HG03280 (cell line): ENCODE measurements around the gene MYO1G.

Source experiments
- ATAC-seq: cut with Tn5 transposase; IDR thresholded peaks from one replicate; pipeline ENCODE4 v1.9.1; 2021; ENCODE audit warnings: mild to moderate bottlenecking, moderate library complexity; ENCODE audit not compliant: unreplicated experiment

Gene MYO1G

DNA sequence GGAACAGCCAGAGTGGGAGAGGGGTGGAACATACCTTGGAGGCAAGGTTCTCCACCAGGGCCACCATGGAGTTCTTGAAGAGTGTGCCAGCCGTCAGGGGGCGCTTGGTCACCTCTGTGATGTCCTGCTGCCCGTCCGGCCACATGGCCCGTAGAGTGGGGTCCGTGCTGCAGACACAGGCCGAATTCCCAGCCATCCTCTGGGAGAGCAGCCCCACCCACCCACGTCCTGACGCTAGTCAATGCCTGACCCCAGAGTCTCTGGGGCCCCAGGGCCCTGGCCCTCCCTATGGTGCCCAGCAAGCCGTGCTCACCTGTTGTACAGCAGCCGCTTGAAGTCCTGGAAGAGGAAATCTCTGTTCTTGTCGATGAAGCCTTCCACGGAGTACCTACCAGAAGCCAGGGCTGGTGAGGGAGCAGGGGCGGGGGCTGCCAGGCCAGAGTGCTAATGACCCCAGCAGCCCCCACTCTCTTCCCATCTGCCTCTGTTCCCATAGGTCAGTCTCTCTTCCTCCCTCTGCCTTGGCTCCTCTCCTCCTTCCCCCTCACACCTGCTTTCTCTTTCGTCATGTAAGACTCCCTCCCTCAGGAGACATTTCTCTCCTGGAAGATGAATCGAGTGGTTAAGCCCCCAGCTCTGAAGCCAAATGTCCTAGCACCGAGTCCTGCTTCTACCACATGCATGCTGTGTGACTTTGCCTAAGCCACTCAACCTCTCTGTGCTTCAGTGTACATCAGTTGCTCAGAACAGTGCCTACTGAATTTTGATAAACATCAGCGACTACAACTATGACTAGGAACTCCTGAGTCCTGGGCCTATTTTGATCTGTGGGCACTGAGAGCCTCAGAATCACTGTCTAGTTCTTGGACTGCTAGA, 11.0 kb downstream of the MYO1G start:
- no peak for ATAC-seq

GRCh38 chr7:44966731-44967538, 11.9 kb downstream of the MYO1G start:
- ATAC-seq = no peak

DNA sequence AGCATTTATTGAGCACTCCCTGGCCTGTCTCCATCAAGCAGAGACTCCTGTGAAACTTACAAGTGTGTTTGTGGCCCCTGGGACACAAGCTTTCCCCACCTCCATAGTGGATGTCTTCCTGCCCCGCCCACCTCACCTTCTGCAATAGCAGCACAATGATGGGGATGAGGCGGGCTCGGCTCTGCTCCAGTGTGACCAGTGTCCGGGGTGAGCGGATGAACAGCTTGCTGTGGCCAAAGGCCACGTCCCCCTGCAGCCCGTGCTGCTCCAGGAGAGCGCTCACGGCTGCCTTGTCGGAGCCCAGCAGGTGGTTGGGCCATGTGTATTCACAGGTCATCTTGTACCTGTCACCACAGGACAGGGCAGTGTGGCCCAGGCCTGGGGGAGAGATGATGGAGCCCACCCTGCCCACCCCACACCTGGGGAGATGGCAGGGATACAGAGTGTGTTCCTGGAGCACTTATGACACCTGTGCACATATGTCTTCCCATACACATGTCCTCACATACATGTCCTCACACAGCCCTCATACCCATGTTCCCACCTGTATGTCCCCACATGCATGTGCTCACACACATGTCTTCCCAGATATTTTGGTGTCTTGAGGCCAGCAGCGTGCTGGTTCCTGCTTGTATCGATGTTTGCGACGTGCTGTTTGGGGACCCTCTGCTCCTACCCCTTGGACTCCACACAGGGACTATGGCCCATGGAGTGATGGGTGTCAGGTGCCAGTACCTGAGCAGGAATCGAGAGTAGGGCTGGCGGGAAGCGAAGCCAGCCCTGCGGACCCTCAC, 12.7 kb downstream of the MYO1G start:
- no peak for ATAC-seq

GRCh38 chr7:44965441-44965903, 13.3 kb downstream of the MYO1G start:
- no peak for ATAC-seq

DNA sequence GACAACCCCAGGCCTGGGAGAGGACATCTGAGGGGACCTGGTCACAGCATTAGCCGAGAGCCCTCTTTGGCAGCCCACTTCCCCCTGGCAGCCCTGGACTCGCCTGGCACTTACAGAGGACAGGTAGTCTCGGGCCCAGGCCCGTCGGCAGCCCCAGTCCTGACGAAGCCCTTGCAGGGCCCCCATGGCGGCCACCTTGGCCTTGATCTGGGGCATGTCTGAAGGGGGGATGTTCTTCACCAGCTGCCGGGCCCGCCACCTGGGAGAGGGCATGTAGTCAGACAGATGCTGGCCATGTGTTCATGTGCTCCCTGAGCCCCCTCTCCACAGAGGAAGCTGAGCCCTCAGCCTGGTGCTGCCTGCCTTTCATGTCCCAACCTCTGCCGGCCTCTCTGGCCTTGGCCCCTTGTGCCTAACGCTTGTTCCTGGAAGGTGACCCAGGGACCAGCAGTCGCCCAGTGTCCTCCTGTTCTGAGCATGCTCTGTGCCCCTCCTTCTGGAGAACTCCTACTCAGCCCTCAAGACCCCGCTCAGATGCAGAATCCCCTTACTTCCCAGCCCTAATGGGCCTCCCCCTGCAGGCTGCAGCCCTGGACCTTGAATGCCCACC, 13.9 kb downstream of the MYO1G start:
- no peak for ATAC-seq

DNA sequence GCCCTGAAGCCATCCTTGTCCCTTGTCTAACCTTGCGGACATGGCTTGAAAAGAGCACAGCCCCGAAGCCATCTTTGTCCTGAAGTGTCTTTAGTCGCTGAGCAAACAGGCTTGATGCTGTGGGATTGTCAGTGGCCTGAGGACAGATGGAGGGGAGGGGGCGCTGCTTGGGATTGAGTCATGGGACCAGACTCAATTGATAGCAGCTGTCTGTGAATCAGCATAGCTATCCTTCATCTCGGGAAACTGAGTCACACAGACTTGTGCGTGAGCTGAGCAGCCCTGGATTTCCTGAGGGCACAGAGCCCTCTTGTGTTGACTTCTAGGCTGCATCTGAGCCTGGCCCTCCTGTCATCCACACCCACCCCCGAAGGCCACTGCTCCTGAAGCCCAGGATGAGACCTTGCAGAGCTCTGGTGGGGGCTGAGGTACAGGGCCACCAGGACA, 14.4 kb downstream of the MYO1G start:
- ATAC-seq = no peak

GRCh38 chr7:44963364-44964290, 15.2 kb downstream of the MYO1G start:
- ATAC-seq = no peak

- no peak for ATAC-seq
These were observed 16.1 kb downstream of the MYO1G start for GRCh38 chr7:44962483-44963251.

GRCh38 chr7:44961844-44962482, 16.9 kb downstream of the MYO1G start:
- ATAC-seq = no peak

DNA sequence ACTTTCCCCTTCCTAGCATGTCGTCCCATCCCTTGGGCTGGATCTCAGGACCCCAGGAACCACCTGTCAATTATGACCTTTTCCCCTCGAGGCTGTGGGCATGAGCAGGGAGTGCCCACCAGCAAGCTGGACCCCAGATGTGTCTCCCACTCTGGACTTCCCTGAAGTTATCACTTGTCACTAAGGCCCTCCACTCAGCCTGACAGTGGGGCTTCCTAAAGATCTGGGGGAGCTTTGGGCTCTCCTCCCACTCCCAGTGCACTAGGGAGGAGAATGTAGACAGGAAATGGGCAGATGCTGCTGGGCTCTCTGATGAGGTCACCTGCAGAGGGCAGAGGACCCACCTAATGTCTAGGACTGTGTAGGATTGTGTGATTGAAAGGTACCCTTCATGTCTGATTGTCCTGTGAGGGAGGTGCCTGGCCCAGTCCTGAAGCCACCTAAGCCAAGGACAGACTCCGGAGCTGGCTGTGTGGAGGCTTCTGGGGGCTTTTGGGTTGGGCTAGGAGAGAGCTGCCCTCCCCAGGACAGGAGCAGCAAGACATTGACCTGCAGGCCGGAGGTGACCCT, 18.7 kb downstream of the MYO1G start:
- no peak for ATAC-seq

DNA sequence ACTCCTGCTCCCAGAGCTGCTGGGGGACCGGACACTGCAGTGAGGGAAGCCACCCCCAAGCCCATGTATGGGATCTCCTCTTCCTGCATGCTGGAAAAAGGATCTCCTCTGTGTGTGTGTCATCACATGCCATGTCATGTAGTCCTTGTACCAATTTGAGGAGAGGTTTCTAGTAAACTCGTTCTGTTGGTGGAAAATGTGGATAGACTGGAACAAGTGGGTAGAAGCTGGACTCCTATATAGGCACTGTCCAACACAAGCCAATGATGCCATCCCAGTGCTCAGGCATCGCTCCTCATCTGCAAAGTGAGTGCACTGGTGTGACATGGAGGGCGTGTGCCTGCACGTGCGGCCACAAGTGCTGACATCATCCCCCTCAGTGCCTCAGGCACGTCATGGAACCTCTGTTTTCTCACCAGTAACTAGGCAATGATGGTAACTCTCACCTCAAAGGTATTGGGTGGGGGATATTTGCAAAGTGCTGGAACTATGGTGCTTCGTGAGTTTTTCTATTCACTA, 19.3 kb downstream of the MYO1G start:
- ATAC-seq = no peak

DNA sequence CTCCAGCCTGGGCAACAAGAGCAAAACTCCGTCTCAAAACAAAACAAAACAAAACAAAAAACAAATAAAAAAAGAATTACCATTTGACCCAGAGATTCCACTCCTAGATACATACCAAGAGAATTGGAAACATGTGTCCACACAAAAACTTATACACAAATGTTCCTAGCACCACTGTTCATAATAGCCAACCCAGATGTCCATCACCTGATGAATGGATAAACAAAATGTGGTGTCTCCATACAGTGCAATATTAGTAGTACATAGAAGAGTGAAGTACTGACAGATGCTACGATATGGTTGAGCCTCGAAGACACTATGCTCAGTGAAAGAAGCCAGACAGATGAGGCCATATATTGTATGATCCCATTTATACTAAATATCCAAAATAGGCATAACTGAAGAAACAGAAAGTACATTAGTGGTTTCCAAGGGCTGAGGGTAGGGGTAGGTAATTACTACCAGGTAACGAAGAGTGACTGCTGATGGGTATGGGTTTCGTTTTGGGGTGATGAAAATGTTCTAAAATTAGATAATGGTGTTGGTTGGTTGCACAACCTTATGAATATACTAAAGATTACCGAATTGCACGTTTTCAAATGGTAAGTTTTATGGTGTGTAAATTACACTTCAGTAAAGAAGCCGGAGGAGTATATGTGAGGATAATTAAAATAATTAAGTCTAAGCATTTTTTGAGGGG, 20.0 kb downstream of the MYO1G start:
- ATAC-seq = no peak

- ATAC-seq = no peak
These were observed 22.6 kb downstream of the MYO1G start for GRCh38 chr7:44956157-44956766.

- no peak for ATAC-seq
These were observed 23.1 kb downstream of the MYO1G start for GRCh38 chr7:44955733-44956132.

GRCh38 chr7:44953156-44953555, 25.7 kb downstream of the MYO1G start:
- ATAC-seq = no peak

- no peak for ATAC-seq
These were observed 29.5 kb downstream of the MYO1G start for GRCh38 chr7:44949303-44949702.

- no peak for ATAC-seq
These were observed 33.3 kb downstream of the MYO1G start for GRCh38 chr7:44945479-44945878.
